K562 (cell line): ENCODE data around the gene ITGAD. TPM values are rescaled to one million over a fixed set of nuclear protein-coding genes. Genes with fewer than 3 reads are reported as not detected.

ENCODE experiments used
- BRD9 ChIP-seq: fragments of 450-650 bp; IDR thresholded peaks from 2 replicates; pipeline ENCODE4 v1.6.1; 2018; ENCODE audit warnings: low read depth; ENCODE audit not compliant: partially characterized antibody
- CTCF ChIP-seq, 3 experiments: IDR thresholded peaks in 2 of 3; conservative IDR thresholded peaks in 1 of 3; 2 replicates each; pipeline ENCODE4 v1.5.1; 2011 to 2012; ENCODE audit warnings: low read length in 3 of 3, mild to moderate bottlenecking in 3 of 3, control low read depth in 2 of 3, improper control_type of control experiment in 1 of 3, inconsistent platforms in 1 of 3, low read depth in 1 of 3, mixed read lengths in 1 of 3, moderate library complexity in 1 of 3; ENCODE audit not compliant: insufficient read depth in 2 of 3
- FOXK2 ChIP-seq, 2 experiments: fragments of 450-650 bp; IDR thresholded peaks in 1 of 2; conservative IDR thresholded peaks in 1 of 2; 2 replicates each; pipeline ENCODE4 v1.6.1; 2016; ENCODE audit warnings: low read depth in 2 of 2, mild to moderate bottlenecking in 1 of 2
- ID3 ChIP-seq, 2 experiments: fragments of 250-450 bp in 1 of 2; fragments of 450-650 bp in 1 of 2; sonication (Bioruptor Pico) in 1 of 2; IDR thresholded peaks; 2 replicates each; pipeline versions ENCODE4 v1.6.1 to v1.8.0; 2016 to 2021; ENCODE audit warnings: mild to moderate bottlenecking in 2 of 2, moderate library complexity in 2 of 2, missing compliant biosample characterization in 1 of 2, missing genetic modification characterization in 1 of 2
- IRF1 ChIP-seq: sonication (generic); formaldehyde crosslinking; IDR thresholded peaks from 2 replicates; pipeline ENCODE4 v1.8.0; 2022; ENCODE audit warnings: missing genetic modification reagents, mild to moderate bottlenecking, borderline replicate concordance
- MEIS2 ChIP-seq: fragments of 450-650 bp; IDR thresholded peaks from 2 replicates; pipeline ENCODE4 v1.6.1; 2014; ENCODE audit warnings: mild to moderate bottlenecking; ENCODE audit not compliant: partially characterized antibody
- MNT ChIP-seq, 2 experiments: fragments of 450-650 bp; conservative IDR thresholded peaks; 2 replicates each; pipeline ENCODE4 v1.6.1; 2017; ENCODE audit warnings: mild to moderate bottlenecking in 2 of 2, moderate library complexity in 2 of 2
- NCOA6 ChIP-seq: fragments of 450-650 bp; IDR thresholded peaks from 2 replicates; pipeline ENCODE4 v1.6.1; 2017; ENCODE audit warnings: mild to moderate bottlenecking
- NFE2 ChIP-seq: IDR thresholded peaks from 2 replicates; pipeline ENCODE4 v1.6.1; 2014; ENCODE audit warnings: antibody characterized with exemption, low read depth
- NFXL1 ChIP-seq: fragments of 450-650 bp; formaldehyde crosslinking; IDR thresholded peaks from 2 replicates; pipeline ENCODE4 v1.4.0; 2021; ENCODE audit warnings: mild to moderate bottlenecking
- NR2C1 ChIP-seq, 2 experiments: fragments of 450-650 bp; IDR thresholded peaks; 2 replicates each; pipeline ENCODE4 v1.6.1; 2017; ENCODE audit warnings: mild to moderate bottlenecking in 2 of 2, antibody characterized with exemption in 1 of 2, inconsistent platforms in 1 of 2, missing compliant biosample characterization in 1 of 2, missing genetic modification characterization in 1 of 2
- PREB ChIP-seq: sonication (generic); formaldehyde crosslinking; IDR thresholded peaks from 2 replicates; pipeline ENCODE4 v1.8.1; 2023; ENCODE audit warnings: mild to moderate bottlenecking, missing genetic modification reagents
- TOE1 ChIP-seq, 2 experiments: fragments of 450-650 bp in 1 of 2; sonication (generic) in 1 of 2; formaldehyde crosslinking in 1 of 2; IDR thresholded peaks; 2 replicates each; pipeline versions ENCODE4 v1.7.1 to v1.8.0; 2016 to 2022; ENCODE audit warnings: borderline replicate concordance in 2 of 2, mild to moderate bottlenecking in 2 of 2, antibody characterized with exemption in 1 of 2, inconsistent platforms in 1 of 2, low read depth in 1 of 2, missing genetic modification reagents in 1 of 2, moderate library complexity in 1 of 2
- ZHX1 ChIP-seq: fragments of 150-350 bp; conservative IDR thresholded peaks from 2 replicates; pipeline ENCODE4 v1.6.1; 2014; ENCODE audit warnings: low read length
- polyA plus RNA-seq, 8 experiments: library from polyadenylated mRNA; depleted of rRNA in 4 of 8; stranded (reverse) in 5 of 8; unstranded in 3 of 8; fragments of >200 nt; fragmentation: Nextera tagmentation in 2 of 8; fragmentation: Illumina TruSeq in 1 of 8; extraction: Ambion mirVana in 2 of 8; extraction: Trizol in 1 of 8; gene quantifications; 2 replicates each; pipeline versions ENCODE4 v1.2.1 to v1.2.3, GENCODE V29; 2011 to 2014; ENCODE audit warnings: inconsistent platforms in 1 of 8, missing spikeins in 1 of 8
- total RNA-seq, 7 experiments: library from RNA; depleted of rRNA in 6 of 7; stranded (reverse); fragments of >200 nt in 6 of 7; fragmentation: Illumina TruSeq in 2 of 7; extraction: Trizol in 2 of 7; gene quantifications; 2 replicates each; pipeline versions ENCODE4 v1.2.1 to v1.2.3, GENCODE V29; 2011 to 2021; ENCODE audit warnings: low replicate concordance in 1 of 7

The ITGAD gene
- total and polyA plus RNA-seq, 9 of the 15 experiments (the other 6 are each of a cell fraction or from before 2014, with no cell fraction given) = not detected

GRCh38 chr16:31453255-31454204 is 60.4 kb downstream of the ITGAD start (continued):
- TF ChIP-seq CTCF (IDR thresholded peaks at IDR 0.05 in 2 of 3, conservative IDR thresholded peaks at IDR 0.05 in 1 of 3; ENCODE audit: insufficient read depth in 2 of 3, low read depth in 1 of 3, low read length in 3 of 3) = peak in 2 of 3 experiments; percentile 29 to 48; a peak in 2 of 6 replicates
- peak; percentile 40 for TF ChIP-seq MEIS2
- no peak for TF ChIP-seq ZHX1
- no peak for TF ChIP-seq NCOA6
- peak; percentile 9; the same call in 1 of the 2 replicates for TF ChIP-seq TOE1 (IDR thresholded peaks at IDR 0.05; ENCODE audit: borderline replicate concordance)
- no peak for TF ChIP-seq TOE1 (CRISPR knock-in tag; IDR thresholded peaks at IDR 0.05; ENCODE audit: borderline replicate concordance, low read depth)
- peak; percentile 74 for TF ChIP-seq BRD9
- no peak for TF ChIP-seq IRF1 (CRISPR knock-in tag)
- TF ChIP-seq FOXK2 (conservative IDR thresholded peaks at IDR 0.05 in 1 of 2, IDR thresholded peaks at IDR 0.05 in 1 of 2; ENCODE audit: low read depth in 2 of 2) = no peak; a peak in 1 of 4 replicates
- TF ChIP-seq PREB (CRISPR knock-in tag) = no peak
- TF ChIP-seq ID3 (CRISPR knock-in tag; IDR thresholded peaks at IDR 0.05) = no peak
- TF ChIP-seq ID3 (tag; IDR thresholded peaks at IDR 0.05) = peak; percentile 61; the same call in 1 of the 2 replicates
- peak; percentile 96 for TF ChIP-seq NFE2
- no peak for TF ChIP-seq NFXL1 (CRISPR knock-in tag)
- 0 out of 4 replicates have a peak, but pooled peaks have one; percentile 18 to 38 for TF ChIP-seq MNT (conservative IDR thresholded peaks at IDR 0.05)
- TF ChIP-seq NR2C1 (IDR thresholded peaks at IDR 0.05) = peak; percentile 90
- TF ChIP-seq NR2C1 (tag; IDR thresholded peaks at IDR 0.05) = peak; percentile 92
